Activated T-helper 1 cell treated with anti-CD3 and anti-CD28 coated beads, Interleukin-12 subunit alpha, Interleukin-12 subunit beta, Interleukin-2, Interleukin-4 antibody, amounts not matched to agents 30 ng/mL and 10 ng/mL and 1 ng/mL, durations not matched to agents 14 hours and 24 hours and 36 hours (primary cell): Measurements from ENCODE around the gene TBC1D32. TPM values are rescaled to one million over a fixed set of nuclear protein-coding genes. Genes with fewer than 3 reads are reported as not detected.
"Not testable (repeated sequence)": the region's sequence is repeated elsewhere in the genome, so short reads cannot be mapped to it uniquely, and the experiment has no call there.

Experiments
- DNase-seq: peaks from one replicate; pipeline ENCODE4 v3.0.0; 2021; ENCODE audit warnings: low spot score
- H3K27ac Mint-ChIP-seq: one replicate; pipeline ENCODE4 v1.8.0; 2021; ENCODE audit warnings: mild to moderate bottlenecking, mixed read lengths
- H3K27me3 Mint-ChIP-seq: one replicate; pipeline ENCODE4 v1.8.0; 2022; ENCODE audit warnings: mild to moderate bottlenecking, moderate library complexity, mixed read lengths; ENCODE audit not compliant: insufficient read depth
- H3K36me3 Mint-ChIP-seq: one replicate; pipeline ENCODE4 v1.8.0; 2021; ENCODE audit warnings: low read depth, mixed read lengths
- H3K4me1 Mint-ChIP-seq: one replicate; pipeline ENCODE4 v1.8.0; 2021; ENCODE audit warnings: low read depth, mixed read lengths
- H3K4me3 Mint-ChIP-seq: one replicate; pipeline ENCODE4 v1.8.0; 2021; ENCODE audit warnings: mild to moderate bottlenecking, moderate library complexity, mixed read lengths
- H3K9me3 Mint-ChIP-seq: one replicate; pipeline ENCODE4 v1.8.0; 2021; ENCODE audit warnings: mixed read lengths
- intact Hi-C: fragments of 100-400 bp; cut with micrococcal nuclease; formaldehyde crosslinking; loops from one replicate; pipeline ENCODE4 v1.15.1; 2024
- total RNA-seq: library from RNA; stranded (reverse); gene quantifications from 2 replicates; pipeline ENCODE4 v1.2.3, GENCODE V29; 2022

The TBC1D32 gene
- total RNA-seq, 1 donor from 2014 or later: 7.9 TPM

- H3K4me1 Mint-ChIP-seq: no peaks in the 10 kb centered on the region
- no peaks in the 10 kb centered on the region for H3K27me3 Mint-ChIP-seq
- H3K36me3 Mint-ChIP-seq: no peaks in the 10 kb centered on the region
- H3K4me3 Mint-ChIP-seq: no peak overlapping the region
- H3K9me3 Mint-ChIP-seq: no peaks in the 10 kb centered on the region
- intact Hi-C loops: no loop called here
- no peak for DNase-seq
- no peak overlapping the region for H3K27ac Mint-ChIP-seq
Measured at GRCh38 chr6:121134922-121135321, 199.4 kb downstream of the TBC1D32 start.

GRCh38 chr6:121124600-121124999 is 209.7 kb downstream of the TBC1D32 start:
- no peak overlapping the region for H3K27ac Mint-ChIP-seq
- no peaks in the 10 kb centered on the region for H3K4me1 Mint-ChIP-seq
- peaks cover 19% of the 10 kb centered on the region for H3K9me3 Mint-ChIP-seq
- H3K36me3 Mint-ChIP-seq: peaks cover 2% of the 10 kb centered on the region
- no peaks in the 10 kb centered on the region for H3K27me3 Mint-ChIP-seq
- DNase-seq: no peak
- intact Hi-C loops: no loop called here
- no peak overlapping the region for H3K4me3 Mint-ChIP-seq

GRCh38 chr6:121112356-121112755 is 221.9 kb downstream of the TBC1D32 start:
- no peaks in the 10 kb centered on the region for H3K9me3 Mint-ChIP-seq
- no peaks in the 10 kb centered on the region for H3K36me3 Mint-ChIP-seq
- no peaks in the 10 kb centered on the region for H3K4me1 Mint-ChIP-seq
- H3K4me3 Mint-ChIP-seq: no peak overlapping the region
- intact Hi-C loops: no loop called here
- no peaks in the 10 kb centered on the region for H3K27me3 Mint-ChIP-seq
- DNase-seq: no peak
- no peak overlapping the region for H3K27ac Mint-ChIP-seq

DNA sequence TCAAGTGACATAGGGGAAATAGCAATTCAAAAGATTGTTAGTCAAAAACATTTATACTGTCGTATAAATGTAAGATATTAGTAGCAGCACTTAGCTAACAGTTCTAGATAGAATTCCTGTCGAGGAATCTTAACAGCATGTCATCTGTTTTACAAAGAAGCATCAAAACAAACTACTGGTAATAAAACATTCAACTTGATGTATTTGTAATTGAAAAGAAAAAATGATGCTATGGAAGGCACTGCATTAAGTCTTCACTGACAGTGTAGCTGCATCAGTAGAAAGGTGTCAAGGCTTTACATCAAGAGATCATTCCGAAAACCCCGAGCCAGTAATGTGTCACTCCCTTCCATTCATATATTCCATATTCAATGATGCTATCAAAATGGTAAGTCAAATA is 223.5 kb downstream of the TBC1D32 start:
- intact Hi-C loops: no loop called here
- H3K27ac Mint-ChIP-seq: no peak overlapping the region
- no peaks in the 10 kb centered on the region for H3K27me3 Mint-ChIP-seq
- H3K36me3 Mint-ChIP-seq: no peaks in the 10 kb centered on the region
- H3K4me3 Mint-ChIP-seq: no peak overlapping the region
- H3K4me1 Mint-ChIP-seq: no peaks in the 10 kb centered on the region
- DNase-seq: no peak
- no peaks in the 10 kb centered on the region for H3K9me3 Mint-ChIP-seq

DNA sequence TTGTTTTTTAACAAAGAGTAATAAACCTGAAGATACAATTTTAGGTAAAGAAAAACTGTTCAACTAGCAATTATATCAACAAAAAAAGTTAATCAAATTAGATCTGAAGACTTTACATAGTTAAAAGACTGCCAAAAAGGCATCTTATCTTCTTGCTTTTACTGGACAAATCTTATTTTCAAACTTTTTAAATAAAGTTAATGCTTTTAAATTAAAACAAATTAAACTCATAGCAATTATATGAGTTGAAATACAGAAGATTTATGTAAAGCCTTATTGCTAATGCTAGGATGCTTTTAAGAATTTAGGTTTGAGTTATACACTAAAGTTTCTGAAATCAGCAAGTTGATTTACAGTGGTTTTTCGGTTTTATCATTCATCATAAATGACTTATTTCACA is 227.3 kb downstream of the TBC1D32 start:
- no peak overlapping the region for H3K4me3 Mint-ChIP-seq
- H3K36me3 Mint-ChIP-seq: no peaks in the 10 kb centered on the region
- DNase-seq: no peak
- no peaks in the 10 kb centered on the region for H3K4me1 Mint-ChIP-seq
- no peak overlapping the region for H3K27ac Mint-ChIP-seq
- H3K9me3 Mint-ChIP-seq: no peaks in the 10 kb centered on the region
- H3K27me3 Mint-ChIP-seq: no peaks in the 10 kb centered on the region
- intact Hi-C loops: no loop called here

GRCh38 chr6:121105461-121105860 is 228.8 kb downstream of the TBC1D32 start:
- H3K27me3 Mint-ChIP-seq: no peaks in the 10 kb centered on the region
- DNase-seq: no peak
- H3K27ac Mint-ChIP-seq: no peak overlapping the region
- no peaks in the 10 kb centered on the region for H3K9me3 Mint-ChIP-seq
- no peaks in the 10 kb centered on the region for H3K4me1 Mint-ChIP-seq
- intact Hi-C loops: no loop called here
- no peaks in the 10 kb centered on the region for H3K36me3 Mint-ChIP-seq
- H3K4me3 Mint-ChIP-seq: no peak overlapping the region

DNA sequence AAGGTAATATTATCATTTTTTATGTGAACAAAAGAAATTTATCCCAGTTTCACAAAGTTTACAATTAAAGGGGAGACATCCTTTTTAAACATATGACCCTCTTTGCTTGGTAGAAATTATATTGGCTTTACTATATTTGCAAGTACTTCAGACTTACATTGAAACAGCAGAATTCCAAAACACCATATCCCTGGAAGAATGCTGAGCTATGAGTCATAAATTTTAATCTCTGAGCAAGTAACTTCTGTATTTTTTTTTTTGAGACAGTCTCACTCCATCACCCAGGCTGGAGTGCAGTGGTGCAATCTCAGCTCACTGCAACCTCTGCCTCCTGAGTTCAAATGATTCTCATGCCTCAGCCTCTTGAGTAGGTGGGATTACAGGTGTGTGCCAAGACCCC is 240.4 kb downstream of the TBC1D32 start:
- no peak overlapping the region for H3K27ac Mint-ChIP-seq
- no peaks in the 10 kb centered on the region for H3K4me1 Mint-ChIP-seq

GRCh38 chr6:121090492-121090891 is 243.8 kb downstream of the TBC1D32 start:
- H3K36me3 Mint-ChIP-seq: no peaks in the 10 kb centered on the region

More for the DNA sequence above, 240.4 kb downstream of the TBC1D32 start:
- DNase-seq: no peak
- H3K36me3 Mint-ChIP-seq: no peaks in the 10 kb centered on the region
- no peak overlapping the region for H3K4me3 Mint-ChIP-seq
- intact Hi-C loops: no loop called here
- H3K9me3 Mint-ChIP-seq: no peaks in the 10 kb centered on the region
- H3K27me3 Mint-ChIP-seq: no peaks in the 10 kb centered on the region

GRCh38 chr6:121086876-121087275 is 247.4 kb downstream of the TBC1D32 start:
- H3K27ac Mint-ChIP-seq: no peak overlapping the region
- intact Hi-C loops: no loop called here
- no peaks in the 10 kb centered on the region for H3K4me1 Mint-ChIP-seq
- no peaks in the 10 kb centered on the region for H3K9me3 Mint-ChIP-seq
- H3K36me3 Mint-ChIP-seq: no peaks in the 10 kb centered on the region
- H3K4me3 Mint-ChIP-seq: no peak overlapping the region
- DNase-seq: no peak
- H3K27me3 Mint-ChIP-seq: no peaks in the 10 kb centered on the region

More at GRCh38 chr6:121090492-121090891, 243.8 kb downstream of the TBC1D32 start:
- Mint-ChIP-seq H3K4me3 (no peak overlapping the region), H3K27me3 (no peaks in the 10 kb centered on the region), H3K27ac (no peak overlapping the region), H3K4me1 (no peaks in the 10 kb centered on the region), H3K9me3 (no peaks in the 10 kb centered on the region)
- no peak for DNase-seq
- intact Hi-C loops: no loop called here

- intact Hi-C loops: no loop called here
- DNase-seq: no peak
- Mint-ChIP-seq H3K4me3 (no peak overlapping the region), H3K27me3 (no peaks in the 10 kb centered on the region), H3K36me3 (no peaks in the 10 kb centered on the region), H3K9me3 (no peaks in the 10 kb centered on the region), H3K27ac (no peak overlapping the region), H3K4me1 (no peaks in the 10 kb centered on the region)
Measured at GRCh38 chr6:121076119-121076518, 258.2 kb downstream of the TBC1D32 start.

DNA sequence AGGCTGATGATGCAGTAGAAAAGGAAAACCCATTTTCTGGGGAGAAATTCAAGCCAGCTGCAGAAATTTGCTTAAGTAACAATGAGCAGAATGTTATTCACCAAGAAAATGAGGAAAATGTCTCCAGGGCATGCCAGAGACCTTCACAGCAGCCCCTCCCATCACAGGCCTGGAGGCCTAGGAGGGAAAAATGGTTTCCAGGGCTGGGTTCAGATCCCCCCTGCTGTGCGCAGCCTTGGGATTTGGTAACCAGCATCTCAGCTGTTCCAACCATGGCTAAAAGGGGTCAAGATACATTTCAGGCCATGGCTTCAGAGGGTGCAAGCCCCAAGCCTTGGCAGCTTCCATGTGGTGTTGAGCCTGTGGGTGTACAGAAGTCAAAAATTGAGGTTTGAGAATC is 265.5 kb downstream of the TBC1D32 start:
- H3K4me1 Mint-ChIP-seq, intact Hi-C loops, DNase-seq, H3K27ac Mint-ChIP-seq, H3K27me3 Mint-ChIP-seq, H3K36me3 Mint-ChIP-seq, H3K4me3 Mint-ChIP-seq: not testable (repeated sequence)
- H3K9me3 Mint-ChIP-seq: peaks cover 15% of the 10 kb centered on the region

DNA sequence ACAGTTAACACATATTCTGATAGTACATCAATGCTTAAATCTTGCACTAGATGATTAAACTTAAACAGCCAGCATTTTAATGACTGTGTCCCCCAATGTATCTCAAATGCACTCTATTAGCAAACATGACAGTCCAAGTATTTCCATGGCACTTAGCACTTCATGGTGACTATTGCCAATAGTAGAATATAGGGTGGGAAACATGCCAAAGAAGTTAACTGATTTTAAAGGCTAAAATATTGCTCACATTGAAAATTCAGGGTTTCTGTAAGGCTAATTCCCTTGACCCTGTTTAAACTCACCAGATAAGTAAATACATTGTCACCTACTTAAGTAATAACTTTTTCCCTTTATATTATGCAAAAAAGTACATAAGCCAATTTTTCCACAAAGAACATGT is 266.9 kb downstream of the TBC1D32 start:
- DNase-seq: no peak
- Mint-ChIP-seq H3K4me3 (no peak overlapping the region), H3K36me3 (no peaks in the 10 kb centered on the region), H3K27me3 (no peaks in the 10 kb centered on the region), H3K9me3 (peaks cover 15% of the 10 kb centered on the region), H3K4me1 (no peaks in the 10 kb centered on the region), H3K27ac (no peak overlapping the region)
- intact Hi-C loops: no loop called here

DNA sequence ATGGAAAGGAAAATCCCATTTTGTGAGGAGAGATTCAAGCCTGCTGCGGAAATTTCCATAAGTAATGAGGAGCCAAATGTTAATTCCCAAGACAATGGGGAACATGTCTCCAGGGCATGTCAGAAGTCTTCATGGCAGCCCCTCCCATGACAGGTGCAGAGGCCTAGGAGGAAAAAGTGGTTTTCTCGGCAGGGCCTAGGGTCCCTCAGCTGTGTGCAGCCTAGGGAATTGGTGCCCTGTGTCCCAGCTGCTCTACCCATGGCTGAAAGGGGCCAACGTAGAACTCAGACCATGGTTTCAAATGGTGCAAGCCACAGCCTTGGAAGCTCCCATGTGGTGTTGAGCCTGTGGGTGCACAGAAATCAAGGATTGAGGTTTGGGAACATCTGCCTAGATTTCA is 269.9 kb downstream of the TBC1D32 start:
- H3K27ac Mint-ChIP-seq: no peak overlapping the region
- H3K4me3 Mint-ChIP-seq: no peak overlapping the region
- H3K36me3 Mint-ChIP-seq: no peaks in the 10 kb centered on the region
- H3K27me3 Mint-ChIP-seq: no peaks in the 10 kb centered on the region
- no peak for DNase-seq
- peaks cover 15% of the 10 kb centered on the region for H3K9me3 Mint-ChIP-seq
- intact Hi-C loops: no loop called here
- no peaks in the 10 kb centered on the region for H3K4me1 Mint-ChIP-seq

- Mint-ChIP-seq H3K27me3 (no peaks in the 10 kb centered on the region), H3K4me1 (no peaks in the 10 kb centered on the region), H3K9me3 (no peaks in the 10 kb centered on the region), H3K27ac (no peak overlapping the region), H3K4me3 (no peak overlapping the region), H3K36me3 (no peaks in the 10 kb centered on the region)
- DNase-seq: no peak
- intact Hi-C loops: loop anchor here (1.0 to 2.0 kb wide), 3 partner anchors 251 to 978 kb away; no protein-coding TSS in a partner anchor
Measured at GRCh38 chr6:121055572-121056163, 278.6 kb downstream of the TBC1D32 start.
